RWPE1 (cell line): ENCODE measurements around the gene NOL4.
"Not testable (repeated sequence)": the region's sequence is repeated elsewhere in the genome, so short reads cannot be mapped to it uniquely, and the experiment has no call there.

Source experiments
- CTCF ChIA-PET: fragments of 350-600 bp; sonication (Branson Sonifier 250); formaldehyde crosslinking; extraction: SDS; loops from one replicate; lab custom pipeline; 2021; lab: Yijun Ruan, JAX
- POLR2A ChIA-PET: fragments of 400-600 bp; formaldehyde crosslinking; extraction: SDS; loops from one replicate; lab custom pipeline; 2020; ENCODE audit warnings: antibody characterized with exemption; ENCODE audit not compliant: low non-redundant PET; lab: Yijun Ruan, JAX
- DNase-seq: peaks from one replicate; pipeline ENCODE4 v3.0.0; 2012; ENCODE audit warnings: low spot score
- H3K27ac ChIP-seq: fragments of 450-650 bp; 2 replicates; pipeline ENCODE4 v1.5.1; 2017
- CTCF ChIP-seq: fragments of 450-650 bp; conservative IDR thresholded peaks from 2 replicates; pipeline ENCODE4 v1.5.1; 2017; ENCODE audit warnings: low read depth, mild to moderate bottlenecking

The NOL4 gene

GRCh38 chr18:34224423-34225217, at the start of gene NOL4:
NOL4 (minus strand) TSS chr18:34224913; CDS start chr18:34223253, 1,660 bp downstream.
- ChIA-PET POLR2A (no interaction called here), CTCF (interaction anchor here (0.6 to 0.7 kb wide), 2 partner anchors 75 to 96 kb away, joined by 3 to 4 read pairs; no protein-coding TSS in a partner anchor)
- no peak within 1 kb of the TSS for H3K27ac ChIP-seq
- DNase-seq = no peak
- TF ChIP-seq CTCF = no peak

GRCh38 chr18:34266029-34266428, 41.3 kb upstream of the NOL4 start:
- CTCF ChIA-PET, POLR2A ChIA-PET, H3K27ac ChIP-seq: not testable (repeated sequence)

GRCh38 chr18:34261865-34262780, 37.4 kb upstream of the NOL4 start:
- TF ChIP-seq CTCF = no peak
- CTCF ChIA-PET = no interaction called here
- H3K27ac ChIP-seq = no peak overlapping the region
- POLR2A ChIA-PET = no interaction called here
- DNase-seq = no peak

More at GRCh38 chr18:34266029-34266428, 41.3 kb upstream of the NOL4 start:
- DNase-seq = not testable (repeated sequence)

DNA sequence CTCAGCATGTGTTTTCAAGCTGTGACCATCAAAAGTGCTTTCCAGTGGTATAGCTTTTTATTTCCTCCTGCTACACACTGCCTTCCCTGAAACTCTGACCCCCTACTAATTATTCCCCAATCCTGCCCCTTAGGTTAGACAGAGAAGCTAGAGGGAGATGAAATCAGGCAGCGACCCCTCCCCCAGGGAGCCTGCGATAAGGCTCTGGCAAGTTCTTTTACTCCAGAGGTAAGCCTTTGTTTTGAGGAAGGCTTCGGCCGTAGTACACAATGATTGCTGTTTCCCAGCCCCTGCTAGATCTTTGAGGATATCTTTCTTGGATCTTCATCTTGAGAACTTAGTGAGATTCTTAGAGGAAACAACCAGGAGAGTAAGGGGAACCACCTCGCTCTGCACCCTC, 33.5 kb upstream of the NOL4 start:
- CTCF ChIA-PET = no interaction called here
- DNase-seq = no peak

GRCh38 chr18:34251919-34252318, 27.2 kb upstream of the NOL4 start:
- POLR2A ChIA-PET = no interaction called here
- no peak overlapping the region for H3K27ac ChIP-seq
- CTCF ChIA-PET = no interaction called here
- TF ChIP-seq CTCF = no peak
- no peak for DNase-seq

More for the DNA sequence above, 33.5 kb upstream of the NOL4 start:
- POLR2A ChIA-PET = no interaction called here
- no peak for TF ChIP-seq CTCF
- no peak overlapping the region for H3K27ac ChIP-seq

- no peak for DNase-seq
- ChIA-PET POLR2A (no interaction called here), CTCF (interaction anchor here (0.6 kb wide), 1 partner anchor 124 kb away, joined by 3 read pairs; no protein-coding TSS in a partner anchor)
- TF ChIP-seq CTCF = no peak
- H3K27ac ChIP-seq = no peak overlapping the region
Observed at GRCh38 chr18:34248727-34249126, 24.0 kb upstream of the NOL4 start.
